Hematopoietic multipotent progenitor cell treated with erythropoietin and hydrocortisone succinate and interleukin-3 and kit ligand, for 6 days (in vitro differentiated cells): ENCODE measurements around the gene TCHP.
"Not testable (repeated sequence)": the region's sequence is repeated elsewhere in the genome, so short reads cannot be mapped to it uniquely, and the experiment has no call there.

Experiments used
- DNase-seq: peaks from one replicate; pipeline ENCODE4 v3.0.0-alpha.2; 2015

The TCHP gene

GRCh38 chr12:109880043-109880931 lies 19.8 kb upstream of the TCHP start, which contains the start of gene GLTP:
GLTP (minus strand) TSS chr12:109880541; CDS start chr12:109880374, 167 bp downstream.
- peak; percentile 93 for DNase-seq

DNA sequence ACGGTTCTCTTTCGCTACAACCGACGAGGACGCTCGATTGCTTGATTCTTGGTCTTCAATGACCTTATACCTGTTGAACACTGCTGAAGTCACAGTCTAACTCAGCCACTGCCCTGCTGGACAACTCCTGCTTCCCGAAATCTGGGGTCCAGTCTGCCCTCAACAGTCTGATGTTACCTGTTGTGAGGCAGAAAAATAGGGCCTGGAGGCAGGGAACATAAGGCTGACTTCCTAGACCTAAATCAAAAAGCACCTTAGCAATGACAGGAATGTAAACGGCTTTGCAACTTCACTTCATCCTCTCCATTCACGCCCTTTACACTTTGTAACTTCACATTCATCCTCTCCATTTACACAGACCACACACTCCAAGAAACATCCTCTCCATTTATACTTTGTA lies 19.1 kb upstream of the TCHP start:
- no peak for DNase-seq

DNA sequence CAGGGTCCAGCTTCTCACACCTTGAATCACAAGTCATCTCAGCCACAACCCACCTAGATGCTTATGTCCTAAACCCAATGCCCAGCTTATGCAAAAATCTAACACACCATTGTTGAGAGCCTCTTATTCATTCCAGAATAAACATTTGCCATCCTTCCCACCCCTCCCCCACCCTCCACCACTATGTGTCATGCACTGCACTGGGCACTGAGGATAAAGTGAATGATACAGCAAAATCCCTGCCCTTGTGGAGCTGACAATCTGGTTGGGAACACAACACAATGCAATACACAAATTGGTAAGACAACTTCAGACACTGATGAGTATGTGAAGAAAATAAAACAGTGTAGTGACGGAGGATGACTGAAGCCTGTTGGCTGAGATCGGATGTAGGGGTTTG lies 18.3 kb upstream of the TCHP start:
- no peak for DNase-seq

DNA sequence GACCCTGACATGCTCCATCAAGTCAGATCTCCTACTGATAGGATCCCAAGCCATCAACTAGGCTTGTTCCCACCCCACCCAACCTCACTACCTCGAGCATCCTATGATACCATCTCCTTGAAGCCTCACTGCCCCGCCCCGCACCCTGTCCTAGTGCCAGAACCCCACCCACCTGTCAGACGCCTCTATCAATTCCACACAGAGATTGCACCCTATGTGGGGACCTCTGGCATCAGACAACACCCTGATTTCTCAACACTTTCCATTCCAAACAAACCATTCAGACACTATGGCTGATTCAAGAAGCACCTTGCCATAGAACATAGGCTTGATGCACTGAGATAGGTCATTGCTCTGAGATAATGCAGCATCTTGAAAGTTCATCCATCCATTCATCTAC lies 16.6 kb upstream of the TCHP start:
- DNase-seq = peak; percentile 43

GRCh38 chr12:109885616-109886015 lies 14.5 kb upstream of the TCHP start:
- DNase-seq = no peak

GRCh38 chr12:109888179-109889020 lies 11.7 kb upstream of the TCHP start:
- peak; percentile 22 for DNase-seq

DNA sequence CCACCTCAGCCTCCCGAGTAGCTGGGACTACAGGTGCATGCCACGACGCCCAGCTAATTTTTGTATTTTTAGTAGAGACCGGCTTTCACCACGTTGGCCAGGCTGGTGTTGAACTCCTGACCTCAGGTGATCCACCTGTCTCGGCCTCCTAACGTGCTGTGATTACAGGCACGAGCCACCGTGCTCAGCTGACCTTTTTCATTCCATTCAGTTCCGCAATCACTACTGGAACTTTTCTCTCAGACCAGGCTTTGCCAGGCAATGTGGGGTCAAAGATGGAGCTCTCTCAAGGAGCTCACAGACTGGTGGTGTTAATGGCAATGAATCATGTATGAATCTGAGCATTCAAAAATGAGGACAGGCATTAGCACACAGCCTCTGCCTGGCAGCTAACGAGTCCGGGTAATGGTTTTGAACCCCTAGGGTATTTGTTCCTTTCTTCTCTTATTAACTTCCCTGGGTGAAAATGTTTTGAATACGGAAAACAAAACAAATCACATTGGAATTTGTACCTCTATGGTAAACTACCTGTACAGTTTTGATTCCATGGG lies 9.4 kb upstream of the TCHP start:
- DNase-seq = no peak

- DNase-seq = not testable (repeated sequence)
These were observed 8.3 kb upstream of the TCHP start for GRCh38 chr12:109891731-109892130.

GRCh38 chr12:109892165-109892715 lies 7.8 kb upstream of the TCHP start:
- no peak for DNase-seq

DNA sequence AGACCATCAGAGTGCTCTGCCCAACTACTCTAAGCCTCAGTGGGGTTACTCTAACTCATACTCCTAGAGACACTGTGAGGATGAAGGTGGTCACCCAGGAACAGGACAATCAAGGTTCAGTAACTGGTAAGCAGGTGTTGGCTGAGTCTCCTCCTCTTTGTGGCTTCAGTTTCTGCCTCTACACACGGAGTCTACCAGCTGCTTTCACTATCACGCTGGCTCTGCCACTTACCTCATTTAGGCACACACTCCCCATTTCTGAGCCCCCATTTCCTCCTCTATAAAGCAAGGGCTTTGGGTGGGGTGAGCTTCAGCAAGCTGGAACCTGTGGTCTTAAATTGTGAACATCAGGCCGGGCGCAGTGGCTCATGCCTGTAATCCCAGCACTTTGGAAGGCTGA lies 7.3 kb upstream of the TCHP start:
- DNase-seq = no peak

GRCh38 chr12:109893261-109893995 lies 6.6 kb upstream of the TCHP start:
- DNase-seq = no peak

DNA sequence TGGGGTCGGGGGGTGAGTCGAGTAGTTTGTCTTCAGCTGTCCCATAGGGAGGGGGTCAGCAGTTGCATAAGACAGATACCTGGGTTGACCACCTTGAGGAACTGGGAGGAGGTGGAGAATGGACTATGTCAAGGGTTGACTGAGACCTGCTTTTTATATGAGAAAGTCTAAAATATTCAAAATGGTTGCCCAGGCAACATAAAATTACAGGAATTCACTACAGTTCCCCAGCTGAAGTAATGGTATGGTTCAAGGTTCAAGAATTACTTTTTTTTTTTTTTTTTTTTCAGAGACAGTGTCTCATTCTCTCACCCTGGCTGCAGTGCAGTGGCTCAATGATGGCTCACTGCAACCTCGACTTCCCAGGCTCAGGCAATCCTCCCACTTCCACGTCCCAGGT lies 5.1 kb upstream of the TCHP start:
- no peak for DNase-seq

GRCh38 chr12:109896188-109896587 lies 3.9 kb upstream of the TCHP start:
- DNase-seq = no peak

- DNase-seq = no peak
These were observed 3.0 kb upstream of the TCHP start for GRCh38 chr12:109897029-109897428.

- not testable (repeated sequence) for DNase-seq
These were observed 729 bp upstream of the TCHP start for GRCh38 chr12:109899345-109899744.

DNA sequence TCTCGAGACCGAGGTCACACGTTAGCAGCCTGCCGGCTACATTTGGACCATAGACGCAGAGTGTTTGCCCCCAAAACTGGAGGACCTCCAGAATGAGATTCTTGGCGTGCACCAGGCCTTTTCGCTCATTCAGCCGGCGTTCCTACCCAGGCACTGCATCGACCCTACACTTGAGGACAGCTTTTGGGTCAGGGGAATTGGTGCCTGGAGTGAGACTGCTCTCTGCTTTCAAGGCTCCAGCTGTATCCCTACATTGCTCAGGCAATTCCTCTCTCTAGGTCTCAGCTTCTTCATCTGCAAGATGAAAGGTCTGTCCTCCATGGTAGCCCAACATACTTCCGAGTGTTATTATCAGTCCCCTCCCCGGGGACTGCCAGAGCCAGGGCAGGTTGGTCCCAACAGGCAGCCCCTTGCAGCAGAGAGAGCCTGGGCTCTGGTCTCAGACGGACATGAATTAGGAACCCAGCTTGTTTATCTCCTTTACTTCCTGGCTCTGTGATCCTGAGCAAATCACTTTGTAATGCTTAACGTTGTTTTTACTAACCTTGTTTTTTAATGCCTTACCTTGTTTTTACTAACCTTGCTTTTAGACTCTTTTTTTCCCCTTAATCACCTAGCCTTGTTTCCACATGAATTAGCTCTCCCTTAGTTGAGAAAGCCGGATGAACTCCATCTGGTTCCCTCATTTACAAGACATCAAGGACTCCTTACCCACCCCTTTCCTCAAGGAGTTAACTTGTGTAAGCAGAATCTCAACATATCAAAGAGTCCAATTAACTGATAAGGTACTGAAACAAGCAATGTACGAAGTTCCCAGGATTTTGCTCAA lies 892 bp downstream of the TCHP start:
- DNase-seq = peak; percentile 43

GRCh38 chr12:109902891-109903418 lies 2.9 kb downstream of the TCHP start:
- DNase-seq = no peak

DNA sequence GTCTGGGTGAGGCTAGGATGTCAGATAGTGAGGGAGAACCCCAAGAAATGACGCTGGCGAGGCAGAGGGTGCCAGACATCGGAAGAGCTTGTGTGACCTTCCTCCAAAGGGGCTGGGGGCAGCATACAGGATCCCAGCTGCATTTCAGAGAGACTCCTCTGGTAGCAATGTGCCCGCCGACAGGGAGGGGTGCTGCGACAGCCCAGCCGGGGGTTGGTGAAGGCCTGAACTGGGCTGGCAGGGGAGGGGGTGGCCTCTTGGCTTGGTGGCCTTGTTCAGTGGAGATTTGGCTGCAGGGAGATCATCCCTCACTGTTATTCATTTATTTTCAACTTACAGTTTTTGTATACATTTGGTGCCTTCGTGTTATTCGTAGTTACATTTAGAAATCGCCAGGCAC lies 5.2 kb downstream of the TCHP start:
- no peak for DNase-seq

DNA sequence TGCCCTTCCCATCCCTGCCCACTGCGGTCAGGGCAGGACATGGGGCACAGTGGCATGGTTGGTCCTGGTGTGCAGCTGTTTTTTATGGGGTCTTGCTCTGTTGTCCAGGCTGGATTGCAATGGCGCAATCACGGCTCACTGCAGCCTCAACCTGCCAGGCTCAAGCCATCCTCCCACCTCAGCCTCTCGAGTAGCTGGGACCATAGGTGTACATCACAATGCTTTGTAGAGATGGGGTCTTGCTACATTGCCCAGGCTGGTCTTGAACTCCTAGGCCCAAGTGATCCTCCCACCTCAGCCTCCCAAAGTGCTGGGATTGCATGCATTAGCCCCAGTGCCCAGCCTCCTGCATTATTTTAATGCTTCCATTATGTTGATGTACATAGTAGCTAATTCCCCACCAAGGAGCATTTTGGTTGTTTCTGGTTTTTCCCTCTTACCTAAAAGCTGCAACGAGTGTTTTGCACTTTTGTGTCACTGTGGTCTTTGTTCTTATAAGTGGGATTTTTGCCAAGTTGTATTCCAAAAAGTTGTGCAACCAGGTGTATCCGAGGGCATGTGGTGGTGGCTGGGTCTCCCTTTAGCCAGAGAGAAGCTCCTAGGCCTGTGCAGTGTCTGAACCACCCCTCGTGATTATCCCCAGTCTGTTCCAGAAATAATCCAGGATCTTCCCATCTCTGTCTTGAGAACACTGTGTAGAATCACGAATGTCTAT lies 10.3 kb downstream of the TCHP start:
- DNase-seq = no peak

DNA sequence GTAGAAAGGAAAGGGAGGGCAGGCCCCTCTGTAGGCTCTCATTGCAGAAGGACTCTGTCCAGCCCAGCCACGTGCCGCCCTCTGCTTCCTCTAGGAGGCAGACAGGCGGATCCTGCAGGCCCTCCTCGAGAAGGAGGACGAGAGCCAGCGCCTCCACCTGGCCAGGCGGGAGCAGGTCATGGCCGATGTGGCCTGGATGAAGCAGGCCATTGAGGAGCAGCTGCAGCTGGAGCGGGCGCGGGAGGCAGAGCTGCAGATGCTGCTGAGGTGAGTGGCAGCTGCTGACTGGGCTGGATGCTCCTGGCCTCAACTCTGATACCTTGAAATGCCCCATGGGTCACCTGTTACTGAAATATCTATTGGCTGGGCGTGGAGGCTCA lies 10.9 kb downstream of the TCHP start:
- DNase-seq = peak; percentile 59

DNA sequence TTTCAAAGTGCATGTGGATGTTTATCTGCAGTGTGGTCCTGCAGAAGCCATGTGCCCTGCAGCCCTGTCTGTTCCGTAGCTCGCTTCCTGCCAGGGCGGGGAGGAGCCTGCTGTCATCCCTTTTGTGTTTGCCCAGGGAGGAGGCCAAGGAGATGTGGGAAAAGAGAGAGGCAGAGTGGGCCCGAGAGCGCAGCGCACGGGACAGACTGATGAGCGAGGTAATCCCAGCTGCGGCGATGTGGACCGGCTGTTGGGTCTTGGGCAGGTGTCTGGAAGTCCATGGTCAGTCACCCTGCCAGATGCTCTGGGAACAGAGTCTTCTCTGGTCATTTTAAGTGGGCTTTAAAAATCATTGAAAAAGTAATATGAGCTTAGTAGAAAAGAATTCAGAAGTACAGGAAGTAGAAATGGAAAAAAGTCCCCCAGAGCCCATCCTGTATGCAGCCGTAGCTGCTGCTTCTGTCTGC lies 12.8 kb downstream of the TCHP start:
- no peak for DNase-seq
